ENCODE results near the gene NHS. TPM values are rescaled to one million over a fixed set of nuclear protein-coding genes. Genes with fewer than 3 reads are reported as not detected.

The NHS gene
- total RNA-seq, 1 donor from 2014 or later = 2.5 TPM

GRCh38 chrX:17608888-17609287 is 233.9 kb downstream of the NHS start:
- H3K36me3 ChIP-seq = no peaks in the 10 kb centered on the region
- TF ChIP-seq CTCF (IDR thresholded peaks at IDR 0.05) = no peak
- no peaks in the 10 kb centered on the region for H3K27me3 ChIP-seq
- intact Hi-C loops (cut with DNase I) = no loop called here
- ATAC-seq = peak; percentile 54
- no peak overlapping the region for H3K27ac ChIP-seq
- H3K9me3 ChIP-seq = no peaks in the 10 kb centered on the region
- no peak overlapping the region for H3K4me3 ChIP-seq
- no peaks in the 10 kb centered on the region for H3K4me1 ChIP-seq
- DNase-seq = no peak

DNA sequence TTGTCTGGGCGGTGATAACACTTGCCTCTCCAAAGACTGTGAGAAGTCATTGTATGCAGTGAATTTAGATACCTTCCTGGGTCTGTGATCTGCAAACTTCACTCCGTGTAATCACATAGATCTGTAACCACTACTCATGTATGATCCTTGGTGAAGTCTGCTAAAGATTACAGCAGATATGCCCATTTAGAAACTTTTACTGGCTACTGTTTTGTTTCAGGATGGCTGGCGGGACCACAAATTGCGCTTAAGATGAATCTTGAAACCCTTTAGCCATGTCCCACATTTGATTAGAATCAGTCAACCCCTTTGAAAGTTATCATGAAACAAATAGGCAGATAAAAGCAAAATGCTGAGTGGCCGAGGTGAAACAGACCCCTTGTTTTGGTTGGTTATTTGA is 235.8 kb downstream of the NHS start:
- intact Hi-C loops (cut with DNase I) = no loop called here
- DNase-seq = no peak
- Histone ChIP-seq H3K4me3 (no peak overlapping the region), H3K9me3 (no peaks in the 10 kb centered on the region), H3K27me3 (no peaks in the 10 kb centered on the region), H3K4me1 (no peaks in the 10 kb centered on the region), H3K36me3 (no peaks in the 10 kb centered on the region), H3K27ac (no peak overlapping the region)
- ATAC-seq = no peak
- no peak for TF ChIP-seq CTCF (IDR thresholded peaks at IDR 0.05)

- no peaks in the 10 kb centered on the region for H3K36me3 ChIP-seq
- ATAC-seq (peak; percentile 88), DNase-seq (peak; percentile 65)
- H3K27ac ChIP-seq = no peak overlapping the region
- intact Hi-C loops (cut with DNase I) = no loop called here
- H3K4me3 ChIP-seq = no peak overlapping the region
- TF ChIP-seq CTCF (IDR thresholded peaks at IDR 0.05) = no peak
- H3K27me3 ChIP-seq = no peaks in the 10 kb centered on the region
- H3K4me1 ChIP-seq = no peaks in the 10 kb centered on the region
- H3K9me3 ChIP-seq = no peaks in the 10 kb centered on the region
These were observed 239.1 kb downstream of the NHS start for GRCh38 chrX:17613979-17614588.

- H3K36me3 ChIP-seq = no peaks in the 10 kb centered on the region
- H3K4me1 ChIP-seq = no peaks in the 10 kb centered on the region
- H3K27ac ChIP-seq = no peak overlapping the region
- no peaks in the 10 kb centered on the region for H3K27me3 ChIP-seq
- intact Hi-C loops (cut with DNase I) = no loop called here
- TF ChIP-seq CTCF (IDR thresholded peaks at IDR 0.05) = no peak
- no peaks in the 10 kb centered on the region for H3K9me3 ChIP-seq
- ATAC-seq (no peak), DNase-seq (no peak)
- no peak overlapping the region for H3K4me3 ChIP-seq
These were observed 241.9 kb downstream of the NHS start for GRCh38 chrX:17616936-17617335.

DNA sequence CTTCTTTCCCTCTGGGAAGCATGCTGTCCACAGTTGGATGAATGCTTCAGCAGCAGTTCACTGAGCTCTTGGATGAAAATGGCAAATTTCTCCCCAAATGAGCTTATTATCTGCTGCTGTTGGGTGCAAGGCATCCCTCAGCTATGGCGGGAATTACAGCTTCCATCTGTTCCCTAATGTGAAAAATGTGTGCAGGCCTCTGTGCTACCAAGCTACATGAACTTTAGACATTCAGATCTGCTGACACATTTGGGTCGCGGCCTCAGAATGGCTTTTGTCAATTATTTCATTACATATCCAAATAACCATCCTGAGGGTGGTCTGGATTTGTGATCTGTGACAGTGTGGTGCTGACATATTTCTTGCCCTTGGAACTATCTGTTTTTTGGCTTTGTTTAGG is 242.8 kb downstream of the NHS start:
- no peaks in the 10 kb centered on the region for H3K27me3 ChIP-seq
- no peak overlapping the region for H3K27ac ChIP-seq
- no peaks in the 10 kb centered on the region for H3K36me3 ChIP-seq
- ATAC-seq (no peak), DNase-seq (no peak)
- H3K4me3 ChIP-seq = no peak overlapping the region
- no peaks in the 10 kb centered on the region for H3K4me1 ChIP-seq
- no peaks in the 10 kb centered on the region for H3K9me3 ChIP-seq
- intact Hi-C loops (cut with DNase I) = no loop called here
- TF ChIP-seq CTCF (IDR thresholded peaks at IDR 0.05) = no peak

Measured in upper lobe of right lung (tissue), 1 donor.